ENCODE results near the gene CENPN. TPM values are rescaled to one million over a fixed set of nuclear protein-coding genes. Genes with fewer than 3 reads are reported as not detected.

Gene CENPN
- polyA plus RNA-seq, 1 donor (not counting 4 experiments of a cell fraction or from before 2014, with no cell fraction given): 29.2 TPM

DNA sequence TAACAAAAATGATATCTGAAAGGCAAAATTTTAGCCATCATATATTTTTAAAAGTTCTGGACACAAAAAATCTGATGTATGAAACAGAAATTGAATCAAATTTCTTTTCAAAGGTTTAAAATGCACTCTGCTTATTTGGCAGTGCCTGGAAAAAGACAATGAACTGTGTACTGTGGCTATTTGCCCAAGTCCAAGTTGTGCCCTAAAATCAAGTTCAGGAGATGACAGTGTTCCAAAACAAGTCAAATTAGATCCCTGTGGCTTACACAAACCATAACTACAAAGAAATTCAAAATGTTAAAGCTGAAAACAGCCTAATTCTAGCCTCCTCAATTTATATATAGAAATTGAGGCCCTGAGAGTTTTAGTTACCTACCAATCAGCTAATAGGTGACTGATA lies 25.9 kb upstream of the CENPN start:
- H3K4me2 ChIP-seq (ENCODE audit: control insufficient read depth, extremely low read depth, insufficient read depth, low read depth, low read length): no peak overlapping the region
- H3K27me3 ChIP-seq (ENCODE audit: control insufficient read depth, extremely low read depth, insufficient read depth, low read length): no peaks in the 10 kb centered on the region
- no peaks in the 10 kb centered on the region for H3K9me1 ChIP-seq (ENCODE audit: control insufficient read depth, extremely low read depth, insufficient read depth, low read length)
- peaks cover 0 to 2% of the 10 kb centered on the region in 2 experiments for H3K36me3 ChIP-seq (ENCODE audit: control insufficient read depth in 2 of 2, extremely low read depth in 1 of 2, insufficient read depth in 2 of 2, low read length in 2 of 2)
- H2AFZ ChIP-seq (ENCODE audit: control insufficient read depth, low read length): no peak overlapping the region
- H4K20me1 ChIP-seq (ENCODE audit: control insufficient read depth, extremely low read depth, insufficient read depth, low read length): no peaks in the 10 kb centered on the region
- H3K27ac ChIP-seq (ENCODE audit: control insufficient read depth, insufficient read depth, low read length): no peak overlapping the region
- H3K79me2 ChIP-seq (ENCODE audit: control insufficient read depth, insufficient read depth, low read length): peaks cover 10% of the 10 kb centered on the region
- no peak overlapping the region for H3K4me3 ChIP-seq (ENCODE audit: control insufficient read depth in 2 of 3, extremely low read depth in 1 of 3, insufficient read depth in 2 of 3, low read depth in 1 of 3, low read length in 3 of 3)
- DNase-seq (ENCODE audit: low read depth, low spot score) (no peak), FAIRE-seq (no peak)
- H3K9me3 ChIP-seq (ENCODE audit: control insufficient read depth, low read depth, low read length): no peaks in the 10 kb centered on the region
- no peaks in the 10 kb centered on the region for H3K4me1 ChIP-seq (ENCODE audit: control insufficient read depth, extremely low read depth, insufficient read depth, low read length)
- TF ChIP-seq CTCF (optimal IDR thresholded peaks at IDR 0.05 in 1 of 3, IDR thresholded peaks at IDR 0.05 in 1 of 3, conservative IDR thresholded peaks at IDR 0.05 in 1 of 3; ENCODE audit: extremely low read depth in 1 of 3, insufficient read depth in 2 of 3, low read length in 3 of 3) (no peak), EZH2 (IDR thresholded peaks at IDR 0.05; ENCODE audit: low read length) (no peak)
- dilution Hi-C loops (cut with MboI; ENCODE audit: extremely low pct_ligation_motif_present, low sequenced_read_pairs): no loop called here
- no peak overlapping the region for H3K9ac ChIP-seq (ENCODE audit: control insufficient read depth, extremely low read depth, insufficient read depth, low read length)

- dilution Hi-C loops (cut with MboI; ENCODE audit: extremely low pct_ligation_motif_present, low sequenced_read_pairs): no loop called here
- H4K20me1 ChIP-seq (ENCODE audit: control insufficient read depth, extremely low read depth, insufficient read depth, low read length): no peaks in the 10 kb centered on the region
- H3K36me3 ChIP-seq (ENCODE audit: control insufficient read depth in 2 of 2, extremely low read depth in 1 of 2, insufficient read depth in 2 of 2, low read length in 2 of 2): peaks cover 0 to 2% of the 10 kb centered on the region in 2 experiments
- H3K4me1 ChIP-seq (ENCODE audit: control insufficient read depth, extremely low read depth, insufficient read depth, low read length): no peaks in the 10 kb centered on the region
- no peak overlapping the region for H3K4me2 ChIP-seq (ENCODE audit: control insufficient read depth, extremely low read depth, insufficient read depth, low read depth, low read length)
- H3K79me2 ChIP-seq (ENCODE audit: control insufficient read depth, insufficient read depth, low read length): peaks cover 15% of the 10 kb centered on the region
- DNase-seq (ENCODE audit: low read depth, low spot score) (no peak), FAIRE-seq (no peak)
- H3K4me3 ChIP-seq (ENCODE audit: control insufficient read depth in 2 of 3, extremely low read depth in 1 of 3, insufficient read depth in 2 of 3, low read depth in 1 of 3, low read length in 3 of 3): no peak overlapping the region
- TF ChIP-seq EZH2 (IDR thresholded peaks at IDR 0.05; ENCODE audit: low read length) (no peak), CTCF (optimal IDR thresholded peaks at IDR 0.05 in 1 of 3, IDR thresholded peaks at IDR 0.05 in 1 of 3, conservative IDR thresholded peaks at IDR 0.05 in 1 of 3; ENCODE audit: extremely low read depth in 1 of 3, insufficient read depth in 2 of 3, low read length in 3 of 3) (no peak)
- no peak overlapping the region for H2AFZ ChIP-seq (ENCODE audit: control insufficient read depth, low read length)
- H3K9ac ChIP-seq (ENCODE audit: control insufficient read depth, extremely low read depth, insufficient read depth, low read length): no peak overlapping the region
- H3K9me1 ChIP-seq (ENCODE audit: control insufficient read depth, extremely low read depth, insufficient read depth, low read length): no peaks in the 10 kb centered on the region
- no peak overlapping the region for H3K27ac ChIP-seq (ENCODE audit: control insufficient read depth, insufficient read depth, low read length)
- H3K9me3 ChIP-seq (ENCODE audit: control insufficient read depth, low read depth, low read length): no peaks in the 10 kb centered on the region
- no peaks in the 10 kb centered on the region for H3K27me3 ChIP-seq (ENCODE audit: control insufficient read depth, extremely low read depth, insufficient read depth, low read length)
Measured at GRCh38 chr16:80982646-80983045, 24.4 kb upstream of the CENPN start.

Measured in keratinocyte (primary cell).